GM18909 (cell line): ENCODE measurements around the gene ACTR1A.
"Not testable (repeated sequence)": the region's sequence is repeated elsewhere in the genome, so short reads cannot be mapped to it uniquely, and the experiment has no call there.

ENCODE experiments used
- ATAC-seq: cut with Tn5 transposase; IDR thresholded peaks from one replicate; pipeline ENCODE4 v1.9.1; 2021; ENCODE audit warnings: mild to moderate bottlenecking; ENCODE audit not compliant: unreplicated experiment, poor library complexity

Gene ACTR1A

DNA sequence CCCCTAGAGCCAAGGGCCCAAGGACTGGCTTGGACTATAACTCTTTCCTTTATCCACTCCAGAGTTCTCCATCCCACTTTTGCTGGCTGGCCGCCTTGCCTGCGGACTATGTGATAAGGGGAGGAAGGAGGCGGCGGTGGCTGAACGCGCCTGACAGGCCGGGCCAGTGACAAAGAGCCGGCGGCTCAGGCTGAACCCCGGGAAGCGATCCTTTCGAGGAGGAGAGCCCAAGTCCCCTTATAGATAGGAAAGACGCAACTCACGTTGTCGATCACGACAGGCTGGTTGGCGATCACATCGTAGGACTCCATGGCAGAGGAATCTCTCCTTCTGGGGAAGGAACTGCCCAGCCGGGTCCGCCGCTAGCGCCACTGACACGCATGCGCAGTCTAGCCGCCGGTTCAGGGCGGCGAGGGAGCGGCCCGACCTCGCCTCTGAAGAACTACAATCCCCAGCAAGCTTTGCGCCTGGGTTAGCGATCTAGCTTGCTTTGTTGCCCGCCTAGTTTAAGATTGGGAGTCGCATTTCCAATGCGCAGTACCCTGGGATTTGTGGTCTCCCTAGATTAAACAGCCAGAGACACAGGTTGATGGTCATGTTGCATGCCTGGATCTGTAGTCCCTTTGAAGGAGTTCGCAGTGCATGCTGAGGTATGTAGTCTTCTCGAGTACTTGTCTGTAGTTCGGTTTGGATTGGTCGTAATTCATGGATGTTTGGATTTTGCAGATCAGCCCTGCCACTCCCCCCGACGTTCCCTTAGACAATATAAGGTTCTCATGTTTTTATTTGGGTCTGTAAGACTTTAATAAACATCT, at the start of gene ACTR1A:
Gene ACTR1A (minus strand): TSS at position 376 of the 815 bp plus-strand sequence. CDS start 65 bp downstream, at position 311.
- peak; percentile 53 for ATAC-seq

DNA sequence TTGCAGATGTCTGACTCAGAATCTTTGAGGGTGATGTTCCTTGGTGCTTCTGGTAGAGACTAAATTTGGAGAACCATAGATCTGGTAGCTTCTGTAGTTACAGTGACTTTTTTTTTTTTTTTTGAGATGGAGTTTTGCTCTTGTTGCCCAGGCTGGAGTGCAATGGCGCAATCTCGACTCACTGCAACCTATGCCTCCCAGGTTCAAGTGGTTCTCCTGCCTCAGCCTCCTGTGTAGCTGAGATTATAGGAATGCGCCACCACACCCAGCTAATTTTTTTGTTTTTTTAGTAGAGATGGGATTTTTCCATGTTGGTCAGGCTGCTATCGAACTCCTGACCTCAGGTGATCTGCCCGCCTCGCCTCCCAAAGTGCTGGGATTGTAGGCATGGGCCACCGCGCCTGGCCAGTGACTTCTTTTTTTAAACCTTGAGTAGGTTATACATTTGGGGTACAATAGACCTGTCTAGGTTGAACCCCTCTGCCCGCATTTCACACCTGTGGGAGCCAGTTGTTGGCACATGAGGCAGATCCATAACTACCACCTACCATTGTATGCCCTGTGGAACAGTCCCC, 48.2 kb upstream of the ACTR1A start:
- no peak for ATAC-seq

GRCh38 chr10:102549549-102549948, 47.0 kb upstream of the ACTR1A start:
- no peak for ATAC-seq

GRCh38 chr10:102546606-102547320, 44.3 kb upstream of the ACTR1A start:
- no peak for ATAC-seq

DNA sequence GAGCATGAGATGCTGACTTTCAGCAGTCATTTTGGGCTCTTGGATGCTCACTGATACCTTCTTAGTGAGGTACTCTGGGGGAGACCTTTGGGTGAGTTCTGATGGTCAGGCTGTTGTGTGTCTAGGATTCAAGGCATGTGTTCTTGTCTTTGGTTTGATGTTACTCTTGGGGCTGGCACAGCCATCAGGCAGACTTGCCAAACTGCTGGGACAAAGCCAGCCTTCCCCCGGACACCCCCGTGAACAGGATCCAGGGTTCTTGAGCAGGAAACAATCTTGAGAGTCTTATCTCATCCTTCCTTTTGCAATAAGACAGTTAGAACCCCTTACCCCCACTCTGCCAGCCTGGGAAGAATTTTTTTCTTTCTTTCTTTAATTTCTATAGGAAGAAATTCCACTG, 43.5 kb upstream of the ACTR1A start:
- no peak for ATAC-seq

DNA sequence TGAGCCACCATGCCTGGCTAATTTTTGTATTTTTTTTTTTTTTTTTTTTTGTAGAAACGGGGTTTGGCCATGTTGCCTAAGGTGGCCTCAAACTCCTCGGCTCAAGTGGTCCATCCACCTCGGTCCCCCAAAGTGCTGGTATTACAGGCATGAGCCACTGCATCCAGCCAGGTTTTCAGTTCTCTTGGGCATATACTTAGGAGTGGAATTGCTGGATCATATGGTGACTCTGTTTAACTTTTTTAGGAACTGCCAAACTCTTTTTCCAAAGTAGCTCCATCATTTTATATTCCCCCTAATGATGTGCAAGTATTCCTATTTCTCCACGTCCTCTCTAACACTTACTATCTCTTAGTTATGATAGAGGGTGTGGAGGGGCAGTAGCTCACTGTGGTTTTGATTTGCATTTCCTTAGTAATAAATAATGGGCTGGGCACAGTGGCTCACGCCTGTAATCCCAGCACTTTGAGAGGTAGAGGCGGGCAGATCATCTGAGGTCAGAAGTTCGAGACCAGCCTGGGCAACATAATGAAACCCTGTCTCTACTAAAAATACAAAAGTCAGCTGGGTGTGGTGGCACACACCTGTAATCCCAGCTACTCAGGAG, 42.9 kb upstream of the ACTR1A start:
- no peak for ATAC-seq

- ATAC-seq, result no peak
These were observed 40.4 kb upstream of the ACTR1A start for GRCh38 chr10:102542800-102543418.

DNA sequence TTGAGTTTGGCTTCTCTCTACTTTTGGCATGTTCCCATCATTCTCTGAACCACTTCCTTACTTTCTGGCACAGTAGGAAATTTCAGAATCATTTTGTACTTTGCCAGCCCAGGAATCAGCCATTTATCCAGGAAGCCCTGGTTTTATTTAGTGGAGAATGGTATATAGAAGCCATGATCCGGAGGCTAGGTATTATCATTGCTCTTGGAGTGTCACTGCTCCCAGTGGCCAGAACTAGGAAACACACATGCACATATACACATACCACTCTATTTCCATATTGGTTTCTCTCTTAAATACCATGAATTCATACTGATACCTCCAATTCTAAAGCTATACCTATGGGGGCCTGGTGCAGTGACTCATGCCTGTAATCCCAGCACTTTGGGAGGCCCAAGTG, 37.5 kb upstream of the ACTR1A start:
- ATAC-seq, result peak; percentile 65

DNA sequence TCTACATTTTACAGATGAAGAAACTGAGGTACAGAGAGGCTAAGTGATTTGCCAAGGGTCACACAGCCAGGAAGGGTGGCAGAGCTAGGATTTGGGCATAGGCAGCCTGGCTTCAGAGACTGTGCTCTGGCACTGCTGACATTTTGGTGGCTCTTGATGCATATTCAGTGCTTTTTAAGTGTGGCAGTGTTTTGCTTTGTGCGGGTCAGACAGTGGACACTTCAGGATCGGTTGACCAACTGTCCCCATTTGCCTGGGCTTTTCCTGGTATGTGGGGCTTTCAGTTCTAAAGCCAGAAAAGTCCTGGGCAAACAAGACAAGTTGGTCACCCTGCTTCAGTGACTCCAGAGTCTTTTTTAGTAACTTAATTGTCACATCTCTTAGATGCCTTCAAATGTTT, 36.3 kb upstream of the ACTR1A start:
- ATAC-seq, result no peak

GRCh38 chr10:102537948-102538347, 35.4 kb upstream of the ACTR1A start:
- no peak for ATAC-seq

DNA sequence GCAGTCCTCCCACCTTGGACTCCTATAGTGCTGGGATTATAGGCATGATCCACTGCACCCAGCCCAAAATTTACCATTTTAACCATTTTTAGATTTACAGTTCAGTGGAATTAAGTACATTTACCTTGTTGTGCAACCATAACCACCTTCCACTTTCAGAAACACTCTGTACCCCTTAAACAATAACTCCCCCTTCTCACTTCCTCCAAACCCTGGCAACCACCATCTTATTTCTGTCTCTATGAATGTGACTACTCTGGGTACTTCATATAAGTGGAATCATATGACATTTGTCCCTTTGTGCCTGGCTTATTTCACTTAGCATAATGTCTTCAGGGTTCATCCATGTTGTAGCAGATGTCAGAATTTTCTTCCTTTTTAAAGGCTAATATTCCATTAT, 34.9 kb upstream of the ACTR1A start:
- ATAC-seq, result peak; percentile 48

DNA sequence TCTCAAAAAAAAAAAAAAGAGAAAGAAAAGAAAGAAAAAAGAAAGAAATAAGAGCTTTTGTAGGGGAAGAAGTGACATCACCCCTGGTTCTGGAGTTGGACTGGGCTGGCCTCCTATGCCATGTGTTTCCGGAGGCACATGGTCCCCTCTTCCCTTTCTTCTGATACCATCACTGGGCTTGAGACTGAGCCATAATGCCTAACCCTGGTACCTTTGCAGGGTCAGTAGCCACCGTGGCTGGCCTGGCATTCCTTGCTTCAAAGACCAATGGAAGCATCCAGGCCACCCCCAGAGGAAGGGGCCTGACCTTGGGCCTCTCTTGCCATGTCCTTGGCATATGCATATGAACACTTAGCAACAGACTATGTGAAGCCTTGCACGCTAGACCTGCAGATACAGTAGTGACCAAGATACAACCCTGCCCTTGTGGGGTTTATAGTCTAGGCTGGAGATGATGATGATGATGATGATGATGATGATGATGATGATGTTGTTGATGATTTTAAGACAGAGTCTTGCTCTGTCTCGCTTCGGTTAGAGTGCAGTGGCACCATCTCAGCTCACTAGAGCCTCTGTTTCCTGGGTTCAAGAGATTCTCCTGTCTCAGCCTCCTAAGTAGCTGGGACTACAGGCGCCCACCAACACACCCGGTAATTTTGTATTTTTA, 33.1 kb upstream of the ACTR1A start:
- no peak for ATAC-seq

DNA sequence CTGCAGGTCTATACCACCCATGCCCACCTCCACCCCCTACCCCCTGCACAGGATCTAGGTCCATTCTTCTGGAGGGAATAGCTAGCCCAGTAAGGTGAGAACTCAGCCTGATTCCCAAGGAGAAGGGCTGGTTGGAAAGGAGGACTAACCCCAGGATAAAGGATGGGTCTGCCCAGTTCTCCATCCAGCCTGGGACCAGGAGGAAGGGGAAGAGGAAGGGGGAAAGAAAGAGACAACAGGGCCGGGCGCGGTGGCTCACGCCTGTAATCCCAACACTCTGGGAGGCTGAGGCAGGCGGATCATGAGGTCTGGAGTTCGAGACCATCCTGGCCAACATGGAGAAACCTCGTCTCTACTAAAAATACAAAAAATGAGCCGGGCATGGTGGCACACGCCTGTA, 32.5 kb upstream of the ACTR1A start:
- ATAC-seq, result not testable (repeated sequence)

GRCh38 chr10:102534333-102534732, 31.8 kb upstream of the ACTR1A start:
- ATAC-seq, result no peak

DNA sequence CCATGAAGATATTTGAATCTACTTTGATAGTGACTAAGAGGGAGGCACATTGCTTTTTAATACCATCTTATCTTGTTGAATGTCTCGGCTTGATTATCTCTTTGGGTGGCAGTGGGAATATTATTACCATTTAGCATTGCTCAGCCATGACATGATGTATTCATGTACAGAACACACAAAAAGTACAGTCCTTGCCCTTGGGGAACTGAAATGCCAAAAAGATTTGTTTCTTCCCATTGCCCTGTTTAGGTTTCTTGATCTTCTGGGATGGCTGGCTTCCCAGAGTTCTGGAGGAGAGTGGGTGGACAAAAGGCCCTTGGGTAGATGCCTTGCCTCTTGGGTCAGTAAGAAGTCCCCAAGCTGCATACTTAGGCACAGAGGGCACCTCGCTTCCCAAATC, 25.0 kb upstream of the ACTR1A start:
- ATAC-seq, result no peak

DNA sequence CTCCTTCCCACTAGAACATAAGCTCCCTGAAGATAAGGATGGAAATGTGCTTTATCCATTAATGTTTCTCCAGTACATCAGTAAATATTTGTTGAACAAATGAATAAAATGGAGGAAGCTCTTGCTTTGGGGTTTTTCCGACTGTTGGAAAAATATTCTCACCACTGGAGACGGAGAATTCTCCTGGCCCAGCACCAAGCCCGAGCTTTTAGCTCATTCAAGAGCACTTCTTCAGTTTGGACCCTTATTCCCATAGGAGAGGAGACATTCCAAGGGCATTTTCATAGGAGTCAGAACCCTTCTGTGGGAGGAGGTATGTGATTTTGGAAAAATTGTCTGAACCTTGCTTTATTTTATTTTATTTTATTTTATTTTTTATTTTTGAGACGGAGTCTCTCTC, 22.2 kb upstream of the ACTR1A start:
- ATAC-seq, result no peak

GRCh38 chr10:102523250-102524029, 20.9 kb upstream of the ACTR1A start:
- no peak for ATAC-seq

DNA sequence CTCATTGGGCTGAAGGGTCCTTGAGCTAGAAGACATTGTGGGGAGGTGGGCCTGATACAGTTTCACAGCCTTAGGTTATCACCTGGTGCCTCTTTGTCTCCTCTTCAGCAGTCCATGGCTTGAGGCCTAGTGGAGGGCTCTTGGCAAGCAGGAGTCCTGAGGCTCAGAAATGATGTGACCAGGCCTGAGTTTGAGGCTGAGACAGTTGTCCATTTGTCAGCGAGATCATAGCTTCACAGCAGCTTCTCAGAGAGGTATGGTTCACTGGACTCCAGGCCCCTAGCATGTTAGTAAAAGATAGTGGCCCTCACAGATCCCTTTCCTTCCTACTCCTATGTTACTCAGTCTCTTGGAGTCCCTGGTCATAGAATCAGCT, 20.4 kb upstream of the ACTR1A start:
- no peak for ATAC-seq

DNA sequence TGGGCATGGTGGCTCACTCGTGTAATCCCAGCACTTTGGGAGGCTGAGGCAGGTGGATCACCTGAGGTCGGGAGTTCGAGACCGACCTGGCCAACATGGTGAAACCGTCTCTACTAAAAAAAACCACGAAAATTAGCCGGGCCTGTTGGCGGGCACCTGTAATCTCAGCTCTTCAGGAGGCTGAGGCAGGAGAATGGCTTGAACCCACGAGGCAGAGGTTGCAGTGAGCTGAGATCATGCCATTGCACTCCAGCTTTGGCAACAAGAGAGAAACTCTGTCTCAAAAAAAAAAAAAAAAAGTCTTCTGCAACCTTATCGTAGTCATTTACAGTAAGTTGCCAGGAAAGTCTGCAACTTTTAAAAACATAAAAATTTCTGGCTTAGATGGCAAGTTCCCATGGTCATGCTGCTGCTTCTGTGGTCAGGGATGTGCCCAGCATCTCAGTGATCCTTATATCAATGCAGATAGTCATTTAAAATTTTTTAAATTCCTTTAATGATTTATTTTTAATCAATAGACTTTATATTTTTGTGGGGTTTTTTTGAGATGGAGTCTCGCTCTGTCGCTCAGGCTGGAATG, 16.8 kb upstream of the ACTR1A start:
- no peak for ATAC-seq
